Activated naive CD8-positive, alpha-beta T cell treated with anti-CD3 and anti-CD28 coated beads, Interleukin-2, amount 10 ng/mL, durations not matched to agents 7 days and 5 days (primary cell): ENCODE measurements around the gene SIVA1. TPM values are rescaled to one million over a fixed set of nuclear protein-coding genes. Genes with fewer than 3 reads are reported as not detected.

Experiments
- ATAC-seq: fragments of 150-1000 bp; cut with Tn5 transposase; one replicate; pipeline ENCODE4 v1.10.0; 2021; ENCODE audit warnings: low read depth, moderate library complexity
- POLR2A ChIA-PET: fragments of 350-600 bp; sonication (Branson Sonifier 250); formaldehyde crosslinking; loops from one replicate; lab custom pipeline; 2021; ENCODE audit warnings: antibody characterized with exemption; lab: Charles Lee
- DNase-seq: peaks from one replicate; pipeline ENCODE4 v3.0.0; 2021
- H3K27ac Mint-ChIP-seq: one replicate; pipeline ENCODE4 v1.8.0; 2022; ENCODE audit warnings: mild to moderate bottlenecking, mixed read lengths
- H3K27me3 Mint-ChIP-seq: one replicate; pipeline ENCODE4 v1.8.0; 2022; ENCODE audit warnings: mild to moderate bottlenecking, moderate library complexity, mixed read lengths
- H3K36me3 Mint-ChIP-seq: one replicate; pipeline ENCODE4 v1.8.0; 2021; ENCODE audit warnings: mild to moderate bottlenecking, mixed read lengths
- H3K4me1 Mint-ChIP-seq: one replicate; pipeline ENCODE4 v1.8.0; 2021; ENCODE audit warnings: mixed read lengths
- H3K4me3 Mint-ChIP-seq: one replicate; pipeline ENCODE4 v1.8.0; 2022; ENCODE audit warnings: mild to moderate bottlenecking, moderate library complexity, mixed read lengths
- H3K9me3 Mint-ChIP-seq: one replicate; pipeline ENCODE4 v1.8.0; 2021; ENCODE audit warnings: mixed read lengths
- total RNA-seq, 2 experiments: library from RNA; stranded (reverse); gene quantifications; one replicate each; pipeline ENCODE4 v1.2.3, GENCODE V29; 2021

SIVA1 gene, protein sequence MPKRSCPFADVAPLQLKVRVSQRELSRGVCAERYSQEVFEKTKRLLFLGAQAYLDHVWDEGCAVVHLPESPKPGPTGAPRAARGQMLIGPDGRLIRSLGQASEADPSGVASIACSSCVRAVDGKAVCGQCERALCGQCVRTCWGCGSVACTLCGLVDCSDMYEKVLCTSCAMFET
- total RNA-seq, result 100 to 1,000 TPM; 110 to 126 TPM

DNA sequence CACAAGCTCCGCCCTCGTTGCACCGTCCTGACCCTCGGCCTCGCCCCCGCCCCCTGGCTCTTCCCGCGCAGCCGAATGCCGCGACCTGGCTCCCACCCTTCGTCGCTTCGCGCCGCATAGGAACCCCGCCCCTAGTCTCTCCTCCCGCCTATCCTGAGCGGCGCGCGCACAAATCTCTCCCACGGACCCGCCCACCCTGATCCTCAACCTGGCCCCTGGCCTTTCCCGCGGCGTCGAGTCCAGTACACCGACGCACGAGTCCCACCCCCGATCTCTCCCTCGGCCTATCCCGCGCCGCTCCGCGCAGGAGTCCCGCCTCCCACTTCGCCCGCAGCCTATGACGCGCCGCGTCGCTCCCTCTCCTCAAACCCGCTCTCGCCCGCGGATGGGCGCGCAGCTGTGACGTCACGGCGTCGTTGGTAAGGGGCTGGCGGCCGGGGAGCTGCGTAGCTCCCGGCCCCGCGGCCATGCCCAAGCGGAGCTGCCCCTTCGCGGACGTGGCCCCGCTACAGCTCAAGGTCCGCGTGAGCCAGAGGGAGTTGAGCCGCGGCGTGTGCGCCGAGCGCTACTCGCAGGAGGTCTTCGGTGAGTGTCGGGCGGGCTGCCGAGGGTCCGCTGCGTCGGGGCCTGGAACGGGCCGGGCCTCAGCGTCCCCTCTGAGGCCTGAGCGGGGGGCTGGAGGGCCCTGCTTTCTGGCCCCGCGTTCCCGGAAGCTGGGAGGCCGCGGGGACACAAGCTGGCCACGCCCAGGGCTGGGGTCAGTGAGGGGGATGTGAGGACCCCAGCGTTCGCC lies at the start of gene SIVA1:
SIVA1 (plus strand) TSS at position 413 of the 793 bp plus-strand sequence; CDS start at position 468, 55 bp downstream.
- H3K9me3 Mint-ChIP-seq, result no peaks in the 10 kb centered on the region
- peak within 1 kb of the TSS; percentile 94 for H3K27ac Mint-ChIP-seq
- H3K4me1 Mint-ChIP-seq, result peaks cover 41% of the 10 kb centered on the region
- H3K4me3 Mint-ChIP-seq, result peak within 1 kb of the TSS; percentile 89
- DNase-seq, result peak; percentile 99
- H3K36me3 Mint-ChIP-seq, result peaks cover 15% of the 10 kb centered on the region
- ATAC-seq, result peak; percentile 92
- H3K27me3 Mint-ChIP-seq, result peaks cover 3% of the 10 kb centered on the region
- POLR2A ChIA-PET, result interaction anchor here (0.6 to 2.1 kb wide), 17 partner anchors 11 to 268 kb away, joined by 3 to 9 read pairs (median 3); partner anchors contain the start of genes CDCA4 and ZBTB42

DNA sequence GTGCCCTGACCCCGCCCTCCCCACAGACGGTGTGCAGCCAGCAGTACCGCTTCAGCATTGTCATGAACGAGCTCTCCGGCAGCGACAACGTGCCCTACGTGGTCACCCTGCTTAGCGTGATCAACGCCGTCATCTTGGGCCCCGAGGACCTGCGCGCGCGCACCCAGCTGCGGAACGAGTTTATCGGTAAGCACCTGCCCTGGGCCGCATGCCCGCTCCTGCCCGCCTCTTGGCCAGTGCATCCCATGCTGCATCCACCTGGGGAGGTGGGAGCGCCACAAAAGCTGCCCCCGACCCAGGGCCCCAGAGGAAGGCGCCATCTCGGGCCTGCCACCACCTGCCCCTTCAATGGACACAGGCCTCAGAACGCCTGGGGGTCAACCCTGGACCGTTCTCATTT lies 49.7 kb upstream of the SIVA1 start:
- H3K36me3 Mint-ChIP-seq, result peaks cover 3% of the 10 kb centered on the region
- H3K9me3 Mint-ChIP-seq, result no peaks in the 10 kb centered on the region
- POLR2A ChIA-PET, result interaction anchor here (0.8 kb wide), 1 partner anchor 13 kb away, joined by 3 read pairs; no protein-coding TSS in a partner anchor
- H3K4me3 Mint-ChIP-seq, result no peak overlapping the region
- no peak overlapping the region for H3K27ac Mint-ChIP-seq
- no peaks in the 10 kb centered on the region for H3K27me3 Mint-ChIP-seq
- ATAC-seq (no peak), DNase-seq (no peak)
- no peaks in the 10 kb centered on the region for H3K4me1 Mint-ChIP-seq

DNA sequence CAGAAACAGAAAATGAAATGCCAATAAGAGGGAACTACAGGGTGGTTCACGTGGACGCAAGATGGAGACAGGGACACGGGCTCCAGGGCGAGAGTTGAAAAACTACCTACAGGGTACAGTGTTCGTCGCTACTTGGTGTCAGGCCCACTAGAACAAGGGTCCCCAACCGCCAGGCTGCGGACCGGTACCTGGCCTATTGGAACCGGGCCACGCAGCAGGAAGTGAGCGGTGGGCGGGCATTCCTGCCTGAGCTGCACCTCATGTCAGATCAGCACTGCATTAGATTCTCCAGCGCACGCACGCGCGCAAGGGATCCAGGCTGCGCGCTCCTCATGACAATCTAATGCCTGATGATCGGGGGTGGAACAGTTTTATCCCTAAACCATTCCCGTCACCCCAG lies 48.7 kb upstream of the SIVA1 start:
- H3K9me3 Mint-ChIP-seq, result no peaks in the 10 kb centered on the region
- H3K4me3 Mint-ChIP-seq, result no peak overlapping the region
- ATAC-seq (no peak), DNase-seq (no peak)
- H3K36me3 Mint-ChIP-seq, result peaks cover 5% of the 10 kb centered on the region
- H3K27me3 Mint-ChIP-seq, result no peaks in the 10 kb centered on the region
- POLR2A ChIA-PET, result interaction anchor here (0.6 to 2.3 kb wide), 3 partner anchors 10 to 1140 kb away, joined by 4 to 8 read pairs (median 6); no protein-coding TSS in a partner anchor
- peaks cover 1% of the 10 kb centered on the region for H3K4me1 Mint-ChIP-seq
- H3K27ac Mint-ChIP-seq, result no peak overlapping the region

DNA sequence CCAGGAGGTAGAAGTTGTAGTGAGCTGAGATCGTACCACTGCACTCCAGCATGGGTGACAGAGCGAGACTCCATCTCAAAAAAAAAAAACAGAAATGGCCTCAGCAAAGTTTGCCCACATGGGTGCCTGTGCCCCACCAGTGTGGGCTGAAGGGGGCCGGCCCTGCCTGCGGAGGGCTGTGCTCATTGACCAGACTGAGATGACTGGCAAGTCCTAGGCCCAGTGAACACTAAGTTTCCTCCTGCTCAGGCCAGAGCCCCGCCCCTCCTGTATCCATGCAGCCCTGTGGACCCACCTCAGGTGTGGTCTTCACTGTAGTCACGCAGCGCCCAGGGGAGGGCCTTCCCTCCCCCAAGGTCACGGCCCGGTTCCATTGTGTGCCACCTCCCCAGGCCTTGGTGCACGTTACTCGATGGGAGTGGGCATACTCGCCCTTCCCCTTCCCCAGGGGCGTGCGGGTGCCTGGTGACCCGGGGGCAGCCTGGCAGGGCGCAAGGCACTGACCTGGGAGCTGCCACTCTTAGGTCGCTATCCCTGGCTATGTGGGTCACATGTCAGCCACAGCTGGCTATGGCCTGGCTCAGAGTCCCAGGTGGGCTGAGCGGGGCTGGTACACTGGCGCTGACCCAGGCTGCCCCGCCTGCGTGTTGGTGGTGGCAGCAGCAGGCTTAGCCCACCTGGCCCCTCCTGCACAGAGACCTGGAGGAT lies 47.5 kb upstream of the SIVA1 start:
- ATAC-seq, result no peak
- no peak for DNase-seq
- Mint-ChIP-seq H3K9me3 (no peaks in the 10 kb centered on the region), H3K4me3 (no peak overlapping the region), H3K36me3 (peaks cover 7% of the 10 kb centered on the region), H3K4me1 (peaks cover 1% of the 10 kb centered on the region), H3K27ac (no peak overlapping the region), H3K27me3 (no peaks in the 10 kb centered on the region)
- POLR2A ChIA-PET, result interaction anchor here (1.4 to 2.3 kb wide), 2 partner anchors 11 to 40 kb away, joined by 4 to 6 read pairs; no protein-coding TSS in a partner anchor

DNA sequence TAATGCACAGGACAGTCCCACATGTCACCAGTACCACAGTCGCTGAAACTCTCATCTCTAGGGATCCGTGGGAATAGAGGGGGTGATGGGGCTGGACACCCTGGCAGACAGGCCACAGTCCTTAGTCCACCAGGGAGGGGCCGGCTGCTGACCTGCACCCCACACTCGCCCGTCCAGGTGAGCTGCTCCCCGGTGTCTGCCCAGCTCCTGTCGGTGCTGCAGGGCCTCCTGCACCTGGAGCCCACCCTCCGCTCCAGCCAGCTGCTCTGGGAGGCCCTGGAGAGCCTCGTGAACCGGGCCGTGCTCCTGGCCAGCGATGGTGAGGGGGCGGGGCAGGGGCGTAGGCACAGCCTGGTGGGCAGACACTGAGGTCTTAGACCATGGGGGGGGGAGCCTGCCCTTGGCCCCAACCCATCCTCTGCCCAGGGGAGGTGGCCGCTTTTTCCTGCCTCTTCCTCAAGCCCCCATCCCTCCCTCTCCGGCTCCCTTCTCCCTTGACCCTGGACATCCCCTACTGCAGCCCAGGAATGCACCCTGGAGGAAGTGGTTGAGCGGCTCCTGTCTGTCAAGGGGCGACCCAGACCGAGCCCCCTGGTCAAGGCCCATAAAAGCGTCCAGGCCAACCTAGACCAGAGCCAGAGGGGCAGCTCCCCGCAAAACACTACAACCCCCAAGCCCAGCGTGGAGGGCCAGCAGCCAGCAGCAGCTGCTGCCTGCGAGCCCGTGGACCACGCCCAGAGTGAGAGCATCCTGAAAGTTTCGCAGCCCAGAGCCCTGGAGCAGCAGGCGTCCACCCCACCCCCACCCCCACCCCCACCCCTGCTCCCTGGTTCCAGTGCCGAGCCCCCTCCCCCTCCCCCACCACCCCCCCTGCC lies 46.0 kb upstream of the SIVA1 start:
- H3K27ac Mint-ChIP-seq, result no peak overlapping the region
- DNase-seq (no peak), ATAC-seq (no peak)
- H3K27me3 Mint-ChIP-seq, result no peaks in the 10 kb centered on the region
- POLR2A ChIA-PET, result no interaction called here
- H3K4me3 Mint-ChIP-seq, result no peak overlapping the region
- peaks cover 1% of the 10 kb centered on the region for H3K4me1 Mint-ChIP-seq
- peaks cover 7% of the 10 kb centered on the region for H3K36me3 Mint-ChIP-seq
- H3K9me3 Mint-ChIP-seq, result no peaks in the 10 kb centered on the region

DNA sequence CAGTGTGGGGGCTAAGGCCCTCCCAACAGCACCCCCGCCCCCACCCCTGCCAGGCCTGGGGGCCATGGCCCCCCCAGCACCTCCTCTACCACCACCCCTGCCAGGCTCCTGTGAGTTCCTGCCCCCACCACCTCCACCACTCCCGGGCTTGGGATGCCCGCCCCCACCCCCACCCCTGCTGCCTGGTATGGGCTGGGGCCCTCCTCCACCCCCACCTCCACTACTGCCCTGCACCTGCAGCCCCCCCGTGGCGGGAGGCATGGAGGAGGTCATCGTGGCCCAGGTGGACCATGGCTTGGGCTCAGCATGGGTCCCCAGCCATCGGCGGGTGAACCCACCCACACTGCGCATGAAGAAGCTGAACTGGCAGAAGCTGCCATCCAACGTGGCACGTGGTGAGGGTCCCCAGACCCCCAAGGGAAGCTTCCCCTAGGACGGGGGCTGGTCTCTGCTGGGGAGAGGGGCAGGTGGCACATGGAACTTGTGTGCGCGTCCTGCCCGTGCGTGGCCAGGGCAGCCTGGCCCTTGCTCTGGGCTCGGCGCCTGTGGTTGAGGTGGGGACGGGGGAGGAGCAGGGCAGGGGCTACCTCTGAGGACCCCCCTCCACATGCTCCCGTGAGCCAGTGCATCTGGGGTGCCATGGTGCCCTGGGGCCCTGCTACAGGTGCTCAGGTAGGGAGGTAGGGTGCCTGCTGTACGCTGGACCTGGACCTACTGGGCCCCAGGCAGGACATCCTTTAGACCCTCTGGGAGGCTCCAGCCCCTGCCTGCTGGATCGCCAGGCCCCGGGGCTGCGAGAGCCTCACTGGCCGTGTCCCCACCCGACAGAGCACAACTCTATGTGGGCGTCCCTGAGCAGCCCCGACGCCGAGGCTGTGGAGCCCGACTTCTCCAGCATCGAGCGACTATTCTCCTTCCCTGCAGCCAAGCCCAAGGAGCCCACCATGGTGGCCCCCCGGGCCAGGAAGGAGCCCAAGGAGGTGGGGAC lies 45.0 kb upstream of the SIVA1 start:
- H3K9me3 Mint-ChIP-seq, result no peaks in the 10 kb centered on the region
- no peaks in the 10 kb centered on the region for H3K27me3 Mint-ChIP-seq
- H3K27ac Mint-ChIP-seq, result no peak overlapping the region
- POLR2A ChIA-PET, result interaction anchor here (1.1 kb wide), 1 partner anchor 42 kb away, joined by 4 read pairs; no protein-coding TSS in a partner anchor
- no peak for DNase-seq
- no peak overlapping the region for H3K4me3 Mint-ChIP-seq
- peaks cover 7% of the 10 kb centered on the region for H3K36me3 Mint-ChIP-seq
- ATAC-seq, result no peak
- H3K4me1 Mint-ChIP-seq, result peaks cover 1% of the 10 kb centered on the region

DNA sequence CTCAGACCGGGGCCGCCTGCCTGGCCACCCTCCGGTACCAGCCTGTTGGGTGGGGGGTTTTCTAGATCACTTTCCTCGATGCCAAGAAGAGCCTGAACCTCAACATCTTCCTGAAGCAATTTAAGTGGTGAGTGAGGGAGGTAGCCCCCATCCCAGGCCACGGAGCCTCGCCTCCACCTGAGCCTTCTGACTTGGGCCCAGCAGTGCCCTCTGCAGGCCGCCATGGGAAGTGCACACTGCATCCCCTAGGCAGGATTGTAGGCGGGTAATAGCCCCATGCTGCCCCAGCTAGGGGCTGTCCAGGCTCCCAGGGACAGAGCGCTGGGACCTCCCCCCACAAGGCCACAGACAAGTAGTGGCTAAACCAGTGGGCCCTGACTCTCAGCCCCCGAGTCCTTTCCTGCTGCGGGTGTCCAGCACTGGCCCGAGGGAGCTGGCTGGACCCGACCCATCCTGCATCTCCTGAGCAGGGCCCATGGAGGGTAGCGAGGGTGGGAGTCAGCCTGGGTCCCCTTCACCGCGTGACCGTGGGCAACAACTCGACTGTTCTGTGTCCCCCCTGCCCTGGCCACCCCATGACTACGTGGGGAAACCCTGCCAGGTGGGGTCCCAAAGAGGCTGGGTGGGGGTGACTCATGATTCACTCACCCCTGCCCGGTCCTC lies 44.2 kb upstream of the SIVA1 start:
- Mint-ChIP-seq H3K9me3 (no peaks in the 10 kb centered on the region), H3K27ac (no peak overlapping the region), H3K4me1 (peaks cover 1% of the 10 kb centered on the region), H3K4me3 (no peak overlapping the region), H3K36me3 (peaks cover 7% of the 10 kb centered on the region), H3K27me3 (no peaks in the 10 kb centered on the region)
- ATAC-seq, result peak; percentile 65
- POLR2A ChIA-PET, result interaction anchor here (1.1 kb wide), 1 partner anchor 43 kb away, joined by 4 read pairs; no protein-coding TSS in a partner anchor
- peak; percentile 85 for DNase-seq

DNA sequence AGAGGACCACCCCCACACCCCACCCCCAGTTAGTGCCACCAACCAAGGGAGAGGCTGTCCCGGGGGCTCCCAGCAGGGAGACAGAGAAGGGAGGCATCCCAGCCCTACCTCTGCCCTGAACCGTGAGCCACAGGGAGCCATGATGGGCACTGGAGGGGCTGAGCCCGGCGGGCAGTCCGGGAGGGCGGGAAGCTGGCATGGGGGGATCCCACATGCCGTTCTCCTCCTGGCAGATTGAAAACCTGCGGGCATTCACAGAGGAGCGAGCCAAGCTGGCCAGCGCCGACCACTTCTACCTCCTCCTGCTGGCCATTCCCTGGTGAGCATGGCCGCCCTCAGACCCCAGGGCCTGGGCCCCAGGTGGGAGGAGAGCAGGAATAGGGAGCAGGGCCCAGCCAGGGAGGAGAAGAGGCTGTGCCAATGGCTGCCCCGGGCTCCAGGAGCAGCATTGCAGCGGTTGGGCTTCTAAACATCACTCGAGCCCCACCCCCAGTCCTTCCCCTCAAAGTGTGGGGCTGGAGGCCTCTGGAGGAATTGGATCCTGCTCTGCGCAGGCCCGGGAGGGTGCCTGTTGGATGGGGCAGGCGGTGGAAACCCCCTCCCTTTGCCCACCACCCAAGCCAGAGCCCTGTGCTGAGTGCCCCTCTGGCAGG lies 43.4 kb upstream of the SIVA1 start:
- Mint-ChIP-seq H3K4me1 (peaks cover 1% of the 10 kb centered on the region), H3K27me3 (no peaks in the 10 kb centered on the region), H3K4me3 (no peak overlapping the region), H3K9me3 (no peaks in the 10 kb centered on the region), H3K36me3 (peaks cover 4% of the 10 kb centered on the region), H3K27ac (no peak overlapping the region)
- POLR2A ChIA-PET, result interaction anchor here (1.1 kb wide), 1 partner anchor 44 kb away, joined by 4 read pairs; no protein-coding TSS in a partner anchor
- ATAC-seq, result no peak
- DNase-seq, result no peak

DNA sequence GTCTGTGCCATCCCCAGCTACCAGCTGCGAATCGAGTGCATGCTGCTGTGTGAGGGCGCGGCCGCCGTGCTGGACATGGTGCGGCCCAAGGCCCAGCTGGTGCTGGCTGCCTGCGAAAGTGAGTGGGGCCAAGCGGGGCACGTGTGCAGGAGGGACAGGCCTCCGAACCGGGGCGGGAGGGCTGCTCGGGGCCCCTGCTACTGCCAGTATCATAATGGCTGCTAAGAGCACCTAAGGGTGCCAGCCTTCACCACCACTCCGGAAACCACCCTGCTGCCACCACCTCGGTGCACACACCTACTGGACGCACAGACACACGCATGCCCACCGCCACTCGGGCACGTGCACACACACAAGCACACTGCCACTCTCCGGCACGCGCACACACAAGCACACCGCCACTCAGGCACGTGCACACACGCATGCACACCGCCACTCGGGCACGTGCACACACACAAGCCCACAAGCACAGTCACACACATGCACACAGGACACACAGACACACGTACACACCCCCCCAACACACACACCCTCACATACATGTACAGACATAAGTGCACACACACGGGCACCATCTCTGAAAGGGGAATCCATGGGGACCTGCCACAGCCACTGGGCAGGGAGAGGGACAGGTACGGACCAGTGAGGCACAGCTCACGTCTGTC lies 42.7 kb upstream of the SIVA1 start:
- Mint-ChIP-seq H3K9me3 (no peaks in the 10 kb centered on the region), H3K4me3 (no peak overlapping the region), H3K36me3 (peaks cover 4% of the 10 kb centered on the region), H3K4me1 (peaks cover 1% of the 10 kb centered on the region), H3K27ac (no peak overlapping the region), H3K27me3 (no peaks in the 10 kb centered on the region)
- no peak for DNase-seq
- ATAC-seq, result no peak
- POLR2A ChIA-PET, result no interaction called here

DNA sequence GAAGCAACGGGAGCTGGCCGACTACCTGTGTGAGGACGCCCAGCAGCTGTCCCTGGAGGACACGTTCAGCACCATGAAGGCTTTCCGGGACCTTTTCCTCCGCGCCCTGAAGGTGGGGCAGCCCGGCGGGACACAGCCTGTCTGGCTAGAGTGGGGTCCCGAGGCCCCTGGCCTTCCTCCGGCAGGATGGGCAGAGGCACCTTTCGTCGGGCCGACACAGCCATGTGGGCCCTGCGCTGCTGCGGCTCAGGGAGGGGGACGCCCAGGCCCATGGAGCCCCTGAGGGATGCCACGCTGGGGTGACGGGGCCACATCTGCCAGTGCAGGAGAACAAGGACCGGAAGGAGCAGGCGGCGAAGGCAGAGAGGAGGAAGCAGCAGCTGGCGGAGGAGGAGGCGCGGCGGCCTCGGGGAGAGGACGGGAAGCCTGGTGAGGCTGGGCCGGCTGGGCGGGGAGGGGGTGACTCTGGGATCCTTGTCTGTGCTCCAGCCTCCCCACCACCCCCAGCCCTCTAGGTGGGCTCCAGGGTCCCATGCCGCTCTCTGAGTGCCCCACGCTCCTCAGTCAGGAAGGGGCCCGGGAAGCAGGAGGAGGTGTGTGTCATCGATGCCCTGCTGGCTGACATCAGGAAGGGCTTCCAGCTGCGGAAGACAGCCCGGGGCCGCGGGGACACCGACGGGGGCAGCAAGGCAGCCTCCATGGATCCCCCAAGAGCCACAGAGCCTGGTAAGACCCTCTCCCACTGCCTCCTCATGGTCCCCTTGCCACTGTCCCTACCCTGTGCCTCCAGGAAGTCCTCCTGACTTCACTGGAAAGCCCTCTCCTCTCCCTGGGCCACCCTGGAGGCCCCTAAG lies 39.8 kb upstream of the SIVA1 start:
- Mint-ChIP-seq H3K36me3 (peaks cover 8% of the 10 kb centered on the region), H3K9me3 (no peaks in the 10 kb centered on the region), H3K27me3 (no peaks in the 10 kb centered on the region), H3K4me1 (peaks cover 5% of the 10 kb centered on the region), H3K4me3 (no peak overlapping the region), H3K27ac (no peak overlapping the region)
- ATAC-seq (no peak), DNase-seq (no peak)
- POLR2A ChIA-PET, result no interaction called here
